ENCODE results near the gene PSEN1.

PSEN1 gene

DNA sequence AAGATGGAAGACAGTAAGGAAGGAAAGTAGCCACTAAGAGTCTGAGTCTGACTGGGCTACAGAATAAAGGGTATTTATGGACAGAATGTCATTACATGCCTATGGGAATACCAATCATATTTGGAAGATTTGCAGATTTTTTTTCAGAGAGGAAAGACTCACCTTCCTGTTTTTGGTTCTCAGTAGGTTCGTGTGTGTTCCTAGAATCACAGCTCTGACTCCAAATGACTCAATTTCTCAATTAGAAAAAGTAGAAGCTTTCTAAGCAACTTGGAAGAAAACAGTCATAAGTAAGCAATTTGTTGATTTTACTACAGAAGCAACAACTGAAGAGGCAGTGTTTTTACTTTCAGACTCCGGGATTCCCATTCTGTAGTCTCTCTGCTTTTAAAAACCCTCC lies 85.6 kb downstream of the PSEN1 start:
- no peak for DNase-seq

GRCh38 chr14:73223049-73223448 lies 86.7 kb downstream of the PSEN1 start:
- DNase-seq: no peak

DNA sequence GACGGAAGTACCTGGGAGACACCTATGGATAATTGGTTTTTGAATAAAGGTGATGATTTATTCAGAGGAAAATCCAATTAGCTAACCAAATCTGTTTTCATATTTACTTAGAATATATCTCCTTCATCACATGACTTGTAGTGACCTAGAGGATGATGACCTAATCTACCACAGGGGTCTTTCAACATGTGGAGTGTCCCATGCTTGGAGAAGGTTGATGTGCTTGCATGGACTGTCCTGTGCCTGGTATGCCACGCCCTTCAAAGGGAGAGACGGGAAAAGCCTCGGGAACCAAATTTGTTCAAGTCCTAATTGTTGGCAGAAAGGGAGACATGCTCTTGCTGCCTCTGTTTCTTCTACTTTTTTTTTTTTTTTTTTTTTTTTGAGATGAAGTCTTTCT lies 89.2 kb downstream of the PSEN1 start:
- no peak for DNase-seq

DNA sequence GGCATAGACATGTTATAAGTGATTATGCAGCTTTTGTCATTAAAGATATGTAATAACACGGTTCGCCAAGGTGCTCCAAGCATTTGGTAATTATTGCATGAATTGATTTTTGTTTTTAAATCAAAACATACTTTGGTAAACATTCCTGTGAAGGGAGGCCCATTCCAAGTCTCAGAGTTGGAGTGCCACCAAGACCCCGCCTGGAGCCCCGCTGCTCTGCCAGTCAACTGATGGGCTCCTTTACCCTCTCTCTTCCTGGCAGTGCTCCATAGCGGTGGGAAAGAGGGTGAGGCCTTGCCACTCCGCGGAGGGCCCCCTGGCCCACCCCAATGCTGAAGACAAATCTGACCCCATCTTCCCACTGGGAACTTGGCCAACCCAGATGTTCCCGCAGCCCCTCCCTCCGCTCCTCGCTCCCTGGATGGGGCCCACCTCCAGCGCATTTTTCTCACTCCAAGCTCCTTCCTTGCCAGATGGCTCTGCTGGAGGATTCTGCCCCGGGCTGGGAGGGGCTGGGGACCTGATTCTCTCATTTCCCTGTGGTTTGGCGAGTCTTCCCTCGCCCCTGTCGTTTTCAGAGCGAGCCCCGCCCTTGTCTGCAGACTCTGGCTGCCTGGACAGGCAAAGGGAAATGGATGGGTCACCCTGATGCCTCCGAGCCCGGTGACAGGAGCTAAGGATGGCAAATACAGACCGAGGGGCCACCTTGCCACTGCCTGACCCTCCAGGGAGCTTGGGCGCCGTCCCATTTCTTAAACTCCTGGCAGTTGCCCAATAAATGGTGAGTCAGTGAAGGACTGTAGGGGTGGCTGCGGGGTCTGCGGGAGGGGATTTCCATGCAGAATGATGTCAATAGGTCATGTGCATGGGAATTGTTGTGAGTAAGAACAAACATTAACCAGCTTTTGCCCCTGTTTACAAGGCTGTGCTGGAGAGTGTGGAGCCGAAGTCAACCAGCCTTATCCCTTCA lies 91.8 kb downstream of the PSEN1 start:
- no peak for DNase-seq

DNA sequence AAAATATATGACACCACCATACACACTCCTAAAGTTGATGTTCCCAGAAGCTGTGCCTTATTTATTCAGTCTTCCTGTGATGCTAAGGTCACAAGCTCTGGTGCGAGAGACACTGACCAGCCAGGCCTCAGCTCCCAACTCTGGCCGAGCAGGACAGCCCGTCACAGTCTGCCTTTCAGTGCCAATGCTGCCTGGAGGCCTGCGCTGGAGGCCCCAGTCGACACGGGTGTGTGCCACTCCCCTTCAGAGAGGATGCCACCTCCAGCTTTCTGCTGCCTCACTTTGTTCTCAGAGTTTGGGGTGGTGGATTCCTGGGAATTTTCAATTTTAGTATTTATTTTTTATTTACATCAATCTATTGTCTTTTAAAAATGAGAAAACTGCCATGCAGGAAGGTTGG lies 93.7 kb downstream of the PSEN1 start:
- no peak for DNase-seq

GRCh38 chr14:73231981-73232851 lies 95.9 kb downstream of the PSEN1 start:
- DNase-seq: no peak

- DNase-seq: no peak
Observed at GRCh38 chr14:73232984-73233383, 96.7 kb downstream of the PSEN1 start.

- DNase-seq: no peak
Observed at GRCh38 chr14:73233564-73233963, 97.3 kb downstream of the PSEN1 start.

- DNase-seq: no peak
Observed at GRCh38 chr14:73234029-73234428, 97.7 kb downstream of the PSEN1 start.

- DNase-seq: no peak
Observed at GRCh38 chr14:73234586-73235394, 98.5 kb downstream of the PSEN1 start.

- no peak for DNase-seq
Observed at GRCh38 chr14:73235531-73236155, 99.3 kb downstream of the PSEN1 start.

- no peak for DNase-seq
Observed at GRCh38 chr14:73236157-73236556, 99.8 kb downstream of the PSEN1 start.

DNA sequence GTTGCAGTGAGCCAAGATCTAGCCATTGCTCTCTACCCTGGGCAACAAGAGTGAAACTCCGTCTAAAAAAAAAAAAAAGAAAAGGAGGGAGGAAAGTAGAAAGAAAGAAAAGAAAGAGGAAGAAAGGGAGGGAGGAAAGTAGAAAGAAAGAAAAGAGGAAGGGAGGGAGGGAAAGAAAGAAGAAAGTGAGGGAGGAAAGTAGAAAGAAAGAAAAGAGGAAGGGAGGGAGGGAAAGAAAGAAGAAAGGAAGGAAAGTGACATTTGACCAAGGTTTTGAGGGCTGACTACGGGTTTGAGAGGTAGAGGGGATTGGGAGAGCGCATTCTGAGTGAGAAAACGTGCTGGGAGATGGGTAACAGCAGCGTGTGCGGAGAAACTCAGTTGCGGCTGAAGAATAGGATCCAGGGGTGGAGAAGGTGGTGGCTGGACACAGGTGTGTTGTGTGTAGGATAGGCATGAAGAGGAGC lies 100.5 kb downstream of the PSEN1 start:
- DNase-seq: no peak

DNA sequence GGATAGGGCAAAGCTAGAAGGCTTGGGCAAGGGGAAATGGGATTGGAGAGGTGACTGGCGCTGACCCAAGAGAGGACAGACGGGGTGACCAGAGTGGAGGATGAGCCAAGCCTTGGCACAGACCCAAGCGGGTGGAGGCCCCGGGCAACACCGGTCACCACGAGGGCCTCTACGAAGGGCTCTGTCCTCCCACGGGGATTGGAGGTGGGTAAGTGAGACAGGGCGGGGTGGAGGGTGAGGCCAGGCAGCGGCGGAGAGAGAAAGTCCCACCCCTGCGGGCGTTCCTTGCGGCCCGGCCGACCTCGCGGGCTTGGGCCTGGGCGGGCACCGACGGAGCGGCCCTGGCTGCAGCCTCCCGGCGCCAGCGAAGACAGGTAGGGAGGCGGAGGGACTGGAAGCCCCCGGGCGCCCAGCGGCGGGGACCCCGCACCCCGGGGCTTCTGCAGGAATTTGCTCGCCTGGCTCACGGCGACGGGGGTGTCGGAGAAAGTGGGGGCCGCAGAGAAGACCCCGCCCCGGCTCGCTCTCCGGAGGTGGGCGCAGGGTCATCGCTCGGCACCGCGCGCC lies 101.0 kb downstream of the PSEN1 start, which contains the start of gene PAPLN:
TSS of gene PAPLN (plus strand) at position 288 of the 567 bp plus-strand sequence. CDS start 2,273 bp downstream, outside the sequence.
- DNase-seq: no peak

- no peak for DNase-seq
Observed at GRCh38 chr14:73237786-73238423, 101.6 kb downstream of the PSEN1 start.

GRCh38 chr14:73238424-73238852 lies 102.1 kb downstream of the PSEN1 start:
- no peak for DNase-seq

DNA sequence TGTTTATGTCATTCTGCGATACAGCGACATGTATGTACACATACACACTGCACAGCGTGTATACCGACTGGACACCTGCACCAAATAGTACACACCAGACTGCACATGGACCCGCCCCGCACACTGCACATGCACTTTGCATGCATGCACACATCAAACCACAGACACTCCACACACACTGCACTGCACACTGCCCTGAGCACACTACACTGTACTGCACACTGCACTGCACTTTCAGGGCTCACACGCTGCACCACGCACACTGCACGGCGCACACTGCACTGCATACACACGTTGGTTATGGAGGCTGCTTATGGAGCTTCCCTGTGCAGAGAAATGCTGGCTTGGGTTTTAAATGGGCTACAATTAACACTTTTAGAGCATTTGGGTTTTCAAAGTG lies 102.6 kb downstream of the PSEN1 start:
- no peak for DNase-seq

DNA sequence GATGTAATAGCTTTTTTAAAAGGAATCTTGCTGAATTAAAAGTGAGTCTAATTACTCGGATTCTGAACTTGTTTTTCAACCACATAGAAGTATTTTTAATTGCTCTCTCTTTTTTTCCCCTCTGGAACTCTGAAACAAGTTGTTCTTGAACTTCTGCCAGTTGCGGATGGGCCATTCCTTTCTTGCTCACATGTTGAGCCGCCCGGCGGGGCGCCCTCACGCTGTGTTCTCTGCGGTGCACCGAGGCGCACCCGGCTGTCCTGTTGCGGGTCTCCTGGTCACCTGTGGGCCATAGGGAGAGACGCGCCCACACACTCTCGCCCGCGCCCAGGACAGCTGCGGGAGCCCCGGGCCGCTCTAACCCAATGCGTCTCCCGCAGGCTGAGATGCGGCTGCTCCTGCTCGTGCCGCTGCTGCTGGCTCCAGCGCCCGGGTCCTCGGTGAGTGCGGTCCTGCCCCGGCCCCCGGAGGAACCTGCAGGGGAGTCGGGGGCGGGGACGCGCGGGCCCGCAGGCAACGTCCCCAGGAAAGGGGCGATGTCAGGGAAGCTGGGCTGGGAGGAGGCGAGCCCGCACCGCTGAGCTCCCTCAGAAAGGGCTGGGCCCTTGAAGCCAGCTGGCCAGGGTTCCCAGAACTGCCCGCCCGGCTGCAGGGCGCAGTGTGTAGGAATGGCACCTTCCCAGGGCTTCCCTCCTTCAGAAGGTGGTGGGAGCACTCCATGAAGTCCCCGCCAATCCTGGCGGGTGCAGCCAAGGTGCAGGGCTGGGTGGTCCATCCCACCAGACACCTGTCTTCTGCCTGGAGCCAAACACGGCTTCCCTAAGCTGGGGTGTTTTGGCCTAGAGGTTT lies 103.3 kb downstream of the PSEN1 start:
- DNase-seq: no peak

DNA sequence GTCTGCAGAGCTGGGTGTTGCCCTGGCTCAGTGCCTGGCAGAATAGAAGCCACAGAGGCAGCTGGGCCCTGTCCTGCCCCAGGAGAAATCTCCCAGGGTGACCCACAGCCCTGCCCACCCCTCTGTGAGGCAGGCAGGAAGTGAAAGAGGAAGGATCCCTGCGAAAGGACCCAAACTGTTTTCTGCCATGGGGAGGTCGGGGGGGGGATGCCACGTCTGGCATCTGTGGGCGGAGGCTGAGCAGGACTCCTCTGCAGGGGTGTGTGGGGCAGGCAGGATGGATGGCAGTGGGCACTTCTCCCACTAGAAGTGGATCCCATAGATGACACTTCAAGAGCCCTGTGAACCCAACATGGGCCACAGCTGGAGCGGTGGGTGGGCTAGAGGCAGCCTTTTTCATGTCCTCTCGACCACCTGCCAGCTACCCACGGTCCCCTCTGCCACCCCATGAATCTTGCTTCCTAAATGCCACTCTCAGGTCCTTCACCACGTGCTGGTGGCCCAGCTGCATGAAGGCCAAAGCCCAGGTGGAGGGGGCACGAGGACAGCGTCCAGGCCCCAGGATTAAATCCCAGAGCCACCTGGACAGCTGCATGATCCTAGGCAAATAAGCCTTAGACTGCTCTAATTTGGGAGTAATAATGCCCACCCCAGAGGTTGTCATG lies 104.6 kb downstream of the PSEN1 start:
- DNase-seq: no peak

Measured in NCI-H1930 (cell line).